Measurements from ENCODE around the gene SYNDIG1.

Gene SYNDIG1

DNA sequence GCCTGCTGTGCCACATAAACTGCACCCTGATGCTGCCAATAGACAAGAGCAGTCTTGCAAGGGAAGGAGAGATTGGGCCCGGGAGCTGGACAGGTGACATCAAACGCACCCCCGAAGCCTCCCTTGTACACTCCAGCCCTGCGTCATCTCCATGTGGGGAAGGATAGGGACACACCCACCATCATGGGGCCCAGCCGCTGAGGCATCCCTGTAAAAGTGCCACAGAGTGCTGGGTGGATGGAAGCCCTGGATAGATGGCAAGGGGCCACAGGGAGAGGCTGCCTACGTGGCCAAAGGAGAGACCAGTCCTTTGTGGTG is 117.1 kb downstream of the SYNDIG1 start:
- Histone ChIP-seq H2AK5ac (ENCODE audit: low read length) (no peak overlapping the region), H4K5ac (ENCODE audit: low read length) (no peak overlapping the region), H3K23ac (ENCODE audit: low read length) (no peak overlapping the region), H3K36me3 (ENCODE audit: control insufficient read depth, insufficient read depth, low read length) (no peaks in the 10 kb centered on the region), H4K8ac (ENCODE audit: low read depth, low read length) (no peak overlapping the region), H2BK15ac (replicated peaks; ENCODE audit: low read depth) (no peak overlapping the region), H3K4me1 (ENCODE audit: control insufficient read depth, low read depth, low read length) (no peaks in the 10 kb centered on the region), H3K56ac (ENCODE audit: low read length) (no peak overlapping the region), H3K4me2 (ENCODE audit: low read length) (no peak overlapping the region), H2BK5ac (ENCODE audit: low read length) (no peak overlapping the region), H3K4me3 (ENCODE audit: low read length) (no peak overlapping the region), H3K18ac (ENCODE audit: low read length) (no peak overlapping the region), H3K9ac (ENCODE audit: low read length) (no peak overlapping the region), H3K27me3 (ENCODE audit: insufficient read depth, low read length, poor library complexity) (no peaks in the 10 kb centered on the region), H3K79me1 (ENCODE audit: low read length) (no peaks in the 10 kb centered on the region), H3K4ac (ENCODE audit: low read depth, low read length) (no peak overlapping the region), H3K27ac (ENCODE audit: low read depth, low read length) (no peak overlapping the region), H2BK120ac (ENCODE audit: low read depth, low read length) (no peak overlapping the region), H3K79me2 (ENCODE audit: control insufficient read depth, insufficient read depth, low read length) (no peaks in the 10 kb centered on the region)
- WGBS (ENCODE audit: extremely low coverage, insufficient coverage, low lambda C conversion rate): no CpG with 5 or more reads among the region's 6 CpGs
- no peak for DNase-seq

DNA sequence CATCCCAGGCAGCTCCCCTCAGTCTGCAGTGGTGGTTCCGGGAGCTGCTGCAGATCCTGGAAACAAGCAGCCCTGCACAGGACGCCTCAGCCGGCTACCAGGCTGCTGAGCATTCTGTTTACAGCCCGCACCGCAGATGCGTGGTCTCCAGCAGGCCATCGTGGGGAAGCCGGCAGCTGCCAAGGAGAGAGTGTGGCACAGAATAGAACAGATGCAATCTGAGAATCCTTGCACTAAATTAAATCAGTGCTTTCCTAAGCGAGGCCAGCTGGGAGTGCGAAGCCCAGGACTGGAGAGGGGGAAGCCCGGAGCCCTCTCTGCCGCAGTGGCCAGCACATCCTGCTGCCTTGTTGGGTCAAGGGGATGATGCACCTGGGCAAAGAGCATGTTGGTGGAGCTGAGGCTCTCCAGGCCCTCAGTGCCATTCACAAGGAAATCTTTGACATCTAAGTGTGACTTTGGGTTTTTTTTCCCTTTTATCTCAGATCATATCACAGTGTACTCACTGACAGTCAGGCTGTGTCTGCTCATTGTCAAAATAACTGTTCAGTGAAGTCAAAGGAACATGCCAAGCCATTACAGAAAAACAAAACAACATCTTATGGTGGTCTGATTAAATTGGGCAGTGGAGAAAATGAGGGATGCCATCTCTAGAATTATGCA is 118.1 kb downstream of the SYNDIG1 start:
- Histone ChIP-seq H3K79me1 (ENCODE audit: low read length) (no peaks in the 10 kb centered on the region), H3K56ac (ENCODE audit: low read length) (no peak overlapping the region), H2BK15ac (replicated peaks; ENCODE audit: low read depth) (no peak overlapping the region), H3K36me3 (ENCODE audit: control insufficient read depth, insufficient read depth, low read length) (no peaks in the 10 kb centered on the region), H3K4me1 (ENCODE audit: control insufficient read depth, low read depth, low read length) (no peaks in the 10 kb centered on the region), H2AK5ac (ENCODE audit: low read length) (no peak overlapping the region), H3K4me3 (ENCODE audit: low read length) (no peak overlapping the region), H3K9ac (ENCODE audit: low read length) (no peak overlapping the region), H4K5ac (ENCODE audit: low read length) (no peak overlapping the region), H2BK5ac (ENCODE audit: low read length) (no peak overlapping the region), H3K18ac (ENCODE audit: low read length) (no peak overlapping the region), H3K4ac (ENCODE audit: low read depth, low read length) (no peak overlapping the region), H3K4me2 (ENCODE audit: low read length) (no peak overlapping the region), H3K27ac (ENCODE audit: low read depth, low read length) (no peak overlapping the region), H3K27me3 (ENCODE audit: insufficient read depth, low read length, poor library complexity) (no peaks in the 10 kb centered on the region), H2BK120ac (ENCODE audit: low read depth, low read length) (no peak overlapping the region), H3K23ac (ENCODE audit: low read length) (no peak overlapping the region), H3K79me2 (ENCODE audit: control insufficient read depth, insufficient read depth, low read length) (no peaks in the 10 kb centered on the region), H4K8ac (ENCODE audit: low read depth, low read length) (no peak overlapping the region)
- DNase-seq: no peak
- no CpG with 5 or more reads among the region's 12 CpGs for WGBS (ENCODE audit: extremely low coverage, insufficient coverage, low lambda C conversion rate)

- Histone ChIP-seq H3K79me2 (ENCODE audit: control insufficient read depth, insufficient read depth, low read length) (no peaks in the 10 kb centered on the region), H3K56ac (ENCODE audit: low read length) (no peak overlapping the region), H3K27ac (ENCODE audit: low read depth, low read length) (no peak overlapping the region), H3K4me3 (ENCODE audit: low read length) (no peak overlapping the region), H3K27me3 (ENCODE audit: insufficient read depth, low read length, poor library complexity) (no peaks in the 10 kb centered on the region), H3K23ac (ENCODE audit: low read length) (no peak overlapping the region), H3K36me3 (ENCODE audit: control insufficient read depth, insufficient read depth, low read length) (no peaks in the 10 kb centered on the region), H4K8ac (ENCODE audit: low read depth, low read length) (no peak overlapping the region), H3K79me1 (ENCODE audit: low read length) (no peaks in the 10 kb centered on the region), H3K4ac (ENCODE audit: low read depth, low read length) (no peak overlapping the region), H2BK15ac (replicated peaks; ENCODE audit: low read depth) (no peak overlapping the region), H3K18ac (ENCODE audit: low read length) (no peak overlapping the region), H2AK5ac (ENCODE audit: low read length) (no peak overlapping the region), H3K9ac (ENCODE audit: low read length) (no peak overlapping the region), H3K4me2 (ENCODE audit: low read length) (no peak overlapping the region), H4K5ac (ENCODE audit: low read length) (no peak overlapping the region), H3K4me1 (ENCODE audit: control insufficient read depth, low read depth, low read length) (no peaks in the 10 kb centered on the region), H2BK120ac (ENCODE audit: low read depth, low read length) (no peak overlapping the region), H2BK5ac (ENCODE audit: low read length) (no peak overlapping the region)
- no CpG with 5 or more reads among the region's 6 CpGs for WGBS (ENCODE audit: extremely low coverage, insufficient coverage, low lambda C conversion rate)
- no peak for DNase-seq
Measured at GRCh38 chr20:24588047-24588635, 118.7 kb downstream of the SYNDIG1 start.

DNA sequence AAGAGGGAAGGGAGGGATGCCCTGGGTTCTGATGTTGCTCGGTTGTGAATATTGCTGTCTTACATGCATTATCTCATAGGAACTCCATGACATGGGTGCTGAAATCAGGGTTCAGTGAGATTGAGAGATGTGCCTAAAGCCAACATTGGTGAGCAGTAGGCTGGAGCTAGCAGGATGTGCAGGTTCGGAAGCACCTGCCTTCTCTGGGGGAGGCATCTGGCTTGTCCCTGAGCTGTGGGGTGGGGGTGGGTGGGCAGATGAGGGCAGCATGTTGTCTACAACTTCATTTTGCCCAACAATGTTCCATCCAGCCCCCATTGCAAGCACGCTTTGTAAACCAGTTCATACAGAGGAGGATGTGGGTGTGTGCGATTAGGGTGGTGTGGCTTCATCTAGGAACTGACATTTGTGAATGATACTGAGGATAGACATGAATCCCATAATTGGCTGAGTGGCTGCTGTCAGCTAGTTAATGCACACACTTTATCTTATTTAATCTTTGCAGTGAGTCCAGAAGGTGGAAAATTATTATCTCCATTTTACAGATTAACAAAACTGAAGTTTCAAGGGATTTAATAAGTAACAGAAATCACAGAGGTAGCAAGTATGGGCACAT is 119.4 kb downstream of the SYNDIG1 start:
- Histone ChIP-seq H3K36me3 (ENCODE audit: control insufficient read depth, insufficient read depth, low read length) (no peaks in the 10 kb centered on the region), H2AK5ac (ENCODE audit: low read length) (no peak overlapping the region), H3K23ac (ENCODE audit: low read length) (no peak overlapping the region), H3K27ac (ENCODE audit: low read depth, low read length) (no peak overlapping the region), H3K4me3 (ENCODE audit: low read length) (no peak overlapping the region), H4K8ac (ENCODE audit: low read depth, low read length) (no peak overlapping the region), H4K5ac (ENCODE audit: low read length) (no peak overlapping the region), H2BK5ac (ENCODE audit: low read length) (no peak overlapping the region), H2BK120ac (ENCODE audit: low read depth, low read length) (no peak overlapping the region), H3K4me2 (ENCODE audit: low read length) (no peak overlapping the region), H3K27me3 (ENCODE audit: insufficient read depth, low read length, poor library complexity) (no peaks in the 10 kb centered on the region), H3K56ac (ENCODE audit: low read length) (no peak overlapping the region), H2BK15ac (replicated peaks; ENCODE audit: low read depth) (no peak overlapping the region), H3K9ac (ENCODE audit: low read length) (no peak overlapping the region), H3K79me2 (ENCODE audit: control insufficient read depth, insufficient read depth, low read length) (no peaks in the 10 kb centered on the region), H3K79me1 (ENCODE audit: low read length) (no peaks in the 10 kb centered on the region), H3K18ac (ENCODE audit: low read length) (no peak overlapping the region), H3K4me1 (ENCODE audit: control insufficient read depth, low read depth, low read length) (no peaks in the 10 kb centered on the region), H3K4ac (ENCODE audit: low read depth, low read length) (no peak overlapping the region)
- DNase-seq: no peak
- no CpG with 5 or more reads among the region's 4 CpGs for WGBS (ENCODE audit: extremely low coverage, insufficient coverage, low lambda C conversion rate)

GRCh38 chr20:24589381-24589780 is 120.0 kb downstream of the SYNDIG1 start:
- Histone ChIP-seq H3K23ac (ENCODE audit: low read length) (no peak overlapping the region), H2BK5ac (ENCODE audit: low read length) (no peak overlapping the region), H3K4me3 (ENCODE audit: low read length) (no peak overlapping the region), H3K79me1 (ENCODE audit: low read length) (no peaks in the 10 kb centered on the region), H3K27me3 (ENCODE audit: insufficient read depth, low read length, poor library complexity) (no peaks in the 10 kb centered on the region), H3K56ac (ENCODE audit: low read length) (no peak overlapping the region), H3K79me2 (ENCODE audit: control insufficient read depth, insufficient read depth, low read length) (no peaks in the 10 kb centered on the region), H4K8ac (ENCODE audit: low read depth, low read length) (no peak overlapping the region), H2BK120ac (ENCODE audit: low read depth, low read length) (no peak overlapping the region), H3K27ac (ENCODE audit: low read depth, low read length) (no peak overlapping the region), H3K4me1 (ENCODE audit: control insufficient read depth, low read depth, low read length) (no peaks in the 10 kb centered on the region), H2AK5ac (ENCODE audit: low read length) (no peak overlapping the region), H3K4me2 (ENCODE audit: low read length) (no peak overlapping the region), H3K18ac (ENCODE audit: low read length) (no peak overlapping the region), H3K4ac (ENCODE audit: low read depth, low read length) (no peak overlapping the region), H3K36me3 (ENCODE audit: control insufficient read depth, insufficient read depth, low read length) (no peaks in the 10 kb centered on the region), H4K5ac (ENCODE audit: low read length) (no peak overlapping the region), H3K9ac (ENCODE audit: low read length) (no peak overlapping the region), H2BK15ac (replicated peaks; ENCODE audit: low read depth) (no peak overlapping the region)
- WGBS (ENCODE audit: extremely low coverage, insufficient coverage, low lambda C conversion rate): no CpG with 5 or more reads among the region's 4 CpGs
- no peak for DNase-seq

DNA sequence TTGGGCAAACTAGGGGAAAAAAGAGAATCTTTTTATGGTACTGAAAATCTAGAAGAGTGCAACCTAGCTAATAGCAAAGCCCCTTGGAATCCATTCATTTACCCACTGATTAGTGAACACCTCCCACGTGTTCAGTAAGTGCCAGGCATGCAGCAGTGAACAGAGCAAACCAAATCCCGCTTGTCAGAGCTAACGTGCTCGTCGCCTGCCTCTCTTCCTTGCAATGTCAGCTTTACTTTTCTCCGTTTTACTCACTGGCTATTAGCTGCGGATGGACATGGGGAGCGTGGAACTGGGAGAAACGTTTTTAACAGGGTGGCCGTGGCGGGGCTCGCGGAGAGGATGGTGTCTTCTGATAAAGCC is 120.4 kb downstream of the SYNDIG1 start:
- Histone ChIP-seq H3K18ac (ENCODE audit: low read length) (no peak overlapping the region), H3K4me1 (ENCODE audit: control insufficient read depth, low read depth, low read length) (no peaks in the 10 kb centered on the region), H3K36me3 (ENCODE audit: control insufficient read depth, insufficient read depth, low read length) (no peaks in the 10 kb centered on the region), H3K79me2 (ENCODE audit: control insufficient read depth, insufficient read depth, low read length) (no peaks in the 10 kb centered on the region), H3K56ac (ENCODE audit: low read length) (no peak overlapping the region), H3K4me3 (ENCODE audit: low read length) (no peak overlapping the region), H2AK5ac (ENCODE audit: low read length) (no peak overlapping the region), H4K5ac (ENCODE audit: low read length) (no peak overlapping the region), H2BK15ac (replicated peaks; ENCODE audit: low read depth) (no peak overlapping the region), H3K4ac (ENCODE audit: low read depth, low read length) (no peak overlapping the region), H2BK120ac (ENCODE audit: low read depth, low read length) (no peak overlapping the region), H3K79me1 (ENCODE audit: low read length) (no peaks in the 10 kb centered on the region), H3K27me3 (ENCODE audit: insufficient read depth, low read length, poor library complexity) (no peaks in the 10 kb centered on the region), H3K27ac (ENCODE audit: low read depth, low read length) (no peak overlapping the region), H3K9ac (ENCODE audit: low read length) (no peak overlapping the region), H3K23ac (ENCODE audit: low read length) (no peak overlapping the region), H3K4me2 (ENCODE audit: low read length) (no peak overlapping the region), H2BK5ac (ENCODE audit: low read length) (no peak overlapping the region), H4K8ac (ENCODE audit: low read depth, low read length) (no peak overlapping the region)
- no CpG with 5 or more reads among the region's 13 CpGs for WGBS (ENCODE audit: extremely low coverage, insufficient coverage, low lambda C conversion rate)
- no peak for DNase-seq

Measured in mesendoderm (in vitro differentiated cells).